Aorta (tissue), 5 donors: Measurements from ENCODE around the gene C1orf198. TPM values are rescaled to one million over a fixed set of nuclear protein-coding genes. Genes with fewer than 3 reads are reported as not detected.

Experiments
- ATAC-seq: fragments of 200-7000 bp; cut with Tn5 transposase; one replicate; pipeline ENCODE4 v1.9.1; 2022; ENCODE audit warnings: moderate library complexity; ENCODE audit not compliant: low FRiP score
- DNase-seq, 2 donors: peaks; one replicate each; pipeline ENCODE4 v3.0.0-alpha.2; 2020
- H3K27ac ChIP-seq, 2 donors: one replicate each; pipeline ENCODE4 v1.5.1; 2013; ENCODE audit warnings: low read length in 2 of 2, mild to moderate bottlenecking in 2 of 2, moderate library complexity in 2 of 2, control low read depth in 1 of 2, inconsistent platforms in 1 of 2, low read depth in 1 of 2
- H3K27me3 ChIP-seq, 2 donors: one replicate each; pipeline ENCODE4 v1.6.1; 2013; ENCODE audit warnings: control low read depth in 1 of 2, low read length in 1 of 2, mild to moderate bottlenecking in 1 of 2, moderate library complexity in 1 of 2; ENCODE audit not compliant: insufficient read depth in 2 of 2, control insufficient read depth in 1 of 2
- H3K36me3 ChIP-seq, 2 donors: one replicate each; pipeline ENCODE4 v1.6.1; 2013; ENCODE audit warnings: control low read depth in 1 of 2, low read length in 1 of 2, mild to moderate bottlenecking in 1 of 2; ENCODE audit not compliant: insufficient read depth in 2 of 2, control insufficient read depth in 1 of 2
- H3K4me1 ChIP-seq, 2 donors: one replicate each; pipeline ENCODE4 v1.6.1; 2013; ENCODE audit warnings: low read length in 2 of 2, control low read depth in 1 of 2, mild to moderate bottlenecking in 1 of 2, moderate library complexity in 1 of 2; ENCODE audit not compliant: insufficient read depth in 2 of 2, control insufficient read depth in 1 of 2
- H3K4me3 ChIP-seq, 2 donors: one replicate each; pipeline ENCODE4 v1.5.1; 2013; ENCODE audit warnings: low read length in 2 of 2, control low read depth in 1 of 2, mild to moderate bottlenecking in 1 of 2
- H3K9me3 ChIP-seq: one replicate; pipeline ENCODE4 v1.6.1; 2013; ENCODE audit warnings: mild to moderate bottlenecking, low read length; ENCODE audit not compliant: control insufficient read depth
- WGBS, 2 donors: extraction: QIAGEN DNeasy Blood & Tissue Kit; methylation state at CpG; one replicate each; pipeline ENCODE4 v1.1.7; 2013; 5-methylcytosine and 5-hydroxymethylcytosine counted together
- intact Hi-C, 2 donors: fragments of 100-400 bp; cut with DNase I; formaldehyde crosslinking; loops; one replicate each; pipeline versions ENCODE4 v1.14.2 to v1.15.0; 2022
- polyA plus RNA-seq, 2 donors: library from polyadenylated mRNA; stranded (reverse); fragments of 200-250 nt; gene quantifications; one replicate each; pipeline ENCODE4 v1.2.3, GENCODE V29; 2013
- total RNA-seq, 2 donors: library from RNA; stranded (reverse); fragmentation: NEBNext Ultra II Directional; extraction: Animal tissue kit (Norgen Biotek cat#: 25700); gene quantifications; one replicate each; pipeline ENCODE4 v1.2.1, GENCODE V29; 2021
- donor health status: healthy with polysubstance abuse.
- donor health status: Bipolar disorder and iron deficiency.
- donor health status: DM: no; HTN: no; CAD: no.
- donor health status: DM: no; HTN: no; CAD: no.
- donor health status: DM: yes; HTN: yes; CAD: no.

C1orf198 gene
- total and polyA plus RNA-seq, 4 donors, result 61.2 to 172 (median 114) TPM

- Histone ChIP-seq H3K4me1 (peaks cover 0 to 3% of the 10 kb centered on the region in 2 donors), H3K27ac (no peak overlapping the region), H3K27me3 (no peaks in the 10 kb centered on the region), H3K4me3 (no peak overlapping the region), H3K36me3 (no peaks in the 10 kb centered on the region), H3K9me3 (no peaks in the 10 kb centered on the region)
- DNase-seq (peak in 1 of 2 donors; percentile 69), ATAC-seq (peak; percentile 44)
- WGBS, 2 donors, result 60 to 68% methylated on average over 13 of the region's 13 CpGs
- intact Hi-C loops, result no loop called here
These were observed 46.2 kb downstream of the C1orf198 start for GRCh38 chr1:230822092-230822581.

- no peak for ATAC-seq
- 71 to 72% methylated on average over 4 of the region's 4 CpGs for WGBS, 2 donors
- Histone ChIP-seq H3K27me3 (no peaks in the 10 kb centered on the region), H3K36me3 (no peaks in the 10 kb centered on the region), H3K4me1 (peaks cover 0 to 3% of the 10 kb centered on the region in 2 donors), H3K4me3 (no peak overlapping the region), H3K9me3 (no peaks in the 10 kb centered on the region), H3K27ac (no peak overlapping the region)
- intact Hi-C loops, result no loop called here
- no peak for DNase-seq
These were observed 47.0 kb downstream of the C1orf198 start for GRCh38 chr1:230821346-230821745.

- H3K4me3 ChIP-seq, result no peak overlapping the region
- H3K27ac ChIP-seq, result no peak overlapping the region
- H3K4me1 ChIP-seq, result peaks cover 0 to 3% of the 10 kb centered on the region in 2 donors
- H3K36me3 ChIP-seq, result no peaks in the 10 kb centered on the region
- intact Hi-C loops, result no loop called here
- DNase-seq, result no peak
- 94 to 95% methylated on average over 4 of the region's 4 CpGs for WGBS, 2 donors
- ATAC-seq, result no peak
- H3K27me3 ChIP-seq, result no peaks in the 10 kb centered on the region
- H3K9me3 ChIP-seq, result no peaks in the 10 kb centered on the region
These were observed 47.8 kb downstream of the C1orf198 start for GRCh38 chr1:230820568-230820967.

GRCh38 chr1:230819976-230820375 is 48.3 kb downstream of the C1orf198 start:
- no peak overlapping the region for H3K27ac ChIP-seq
- H3K27me3 ChIP-seq, result no peaks in the 10 kb centered on the region
- no peak for ATAC-seq
- WGBS, 2 donors, result 91 to 97% methylated on average over 4 of the region's 4 CpGs
- H3K4me3 ChIP-seq, result no peak overlapping the region
- H3K9me3 ChIP-seq, result no peaks in the 10 kb centered on the region
- peaks cover 0 to 3% of the 10 kb centered on the region in 2 donors for H3K4me1 ChIP-seq
- H3K36me3 ChIP-seq, result no peaks in the 10 kb centered on the region
- no peak for DNase-seq
- intact Hi-C loops, result no loop called here

GRCh38 chr1:230818901-230819300 is 49.4 kb downstream of the C1orf198 start:
- ATAC-seq (no peak), DNase-seq (no peak)
- Histone ChIP-seq H3K4me1 (no peaks in the 10 kb centered on the region), H3K9me3 (no peaks in the 10 kb centered on the region), H3K27me3 (no peaks in the 10 kb centered on the region), H3K36me3 (no peaks in the 10 kb centered on the region), H3K4me3 (no peak overlapping the region), H3K27ac (no peak overlapping the region)
- intact Hi-C loops, result no loop called here
- 95% methylated on average over 6 of the region's 6 CpGs for WGBS, 2 donors

- no peaks in the 10 kb centered on the region for H3K9me3 ChIP-seq
- no peak overlapping the region for H3K4me3 ChIP-seq
- intact Hi-C loops, result no loop called here
- DNase-seq (no peak), ATAC-seq (no peak)
- no peak overlapping the region for H3K27ac ChIP-seq
- 35 to 36% methylated on average over 1 of the region's 1 CpG for WGBS, 2 donors
- no peaks in the 10 kb centered on the region for H3K4me1 ChIP-seq
- H3K27me3 ChIP-seq, result no peaks in the 10 kb centered on the region
- H3K36me3 ChIP-seq, result no peaks in the 10 kb centered on the region
These were observed 50.0 kb downstream of the C1orf198 start for GRCh38 chr1:230818367-230818766.

- H3K4me3 ChIP-seq, result no peak overlapping the region
- H3K27ac ChIP-seq, result no peak overlapping the region
- no peaks in the 10 kb centered on the region for H3K4me1 ChIP-seq
- intact Hi-C loops, result no loop called here
- DNase-seq (no peak), ATAC-seq (no peak)
- no peaks in the 10 kb centered on the region for H3K9me3 ChIP-seq
- H3K36me3 ChIP-seq, result no peaks in the 10 kb centered on the region
- H3K27me3 ChIP-seq, result no peaks in the 10 kb centered on the region
These were observed 52.3 kb downstream of the C1orf198 start for GRCh38 chr1:230816018-230816417.

- 65 to 66% methylated on average over 3 of the region's 3 CpGs for WGBS, 2 donors
- H3K9me3 ChIP-seq, result no peaks in the 10 kb centered on the region
- no peaks in the 10 kb centered on the region for H3K36me3 ChIP-seq
- ATAC-seq, result no peak
- H3K27me3 ChIP-seq, result no peaks in the 10 kb centered on the region
- intact Hi-C loops, result no loop called here
- H3K4me3 ChIP-seq, result no peak overlapping the region
- no peak for DNase-seq
- H3K27ac ChIP-seq, result no peak overlapping the region
- no peaks in the 10 kb centered on the region for H3K4me1 ChIP-seq
These were observed 53.2 kb downstream of the C1orf198 start for GRCh38 chr1:230814949-230815692.

GRCh38 chr1:230812568-230812967 is 55.8 kb downstream of the C1orf198 start:
- Histone ChIP-seq H3K9me3 (no peaks in the 10 kb centered on the region), H3K36me3 (no peaks in the 10 kb centered on the region), H3K27ac (no peak overlapping the region), H3K4me1 (no peaks in the 10 kb centered on the region), H3K4me3 (no peak overlapping the region), H3K27me3 (no peaks in the 10 kb centered on the region)
- WGBS, 2 donors, result 97% methylated on average over 2 of the region's 2 CpGs
- DNase-seq (no peak), ATAC-seq (no peak)
- intact Hi-C loops, result no loop called here
